ENCODE results near the gene NUBPL.

GRCh38 chr14:31843361-31844091, 282.3 kb downstream of the NUBPL start:
- TF ChIP-seq CTCF (IDR thresholded peaks at IDR 0.05): no peak
- no peak for TF ChIP-seq POLR2A (IDR thresholded peaks at IDR 0.05)

Measured in lower leg skin (tissue), 3 donors.